ENCODE results near the gene MTCL1. TPM values are rescaled to one million over a fixed set of nuclear protein-coding genes. Genes with fewer than 3 reads are reported as not detected.

Gene MTCL1
- polyA plus RNA-seq, 3 donors, result not detected

DNA sequence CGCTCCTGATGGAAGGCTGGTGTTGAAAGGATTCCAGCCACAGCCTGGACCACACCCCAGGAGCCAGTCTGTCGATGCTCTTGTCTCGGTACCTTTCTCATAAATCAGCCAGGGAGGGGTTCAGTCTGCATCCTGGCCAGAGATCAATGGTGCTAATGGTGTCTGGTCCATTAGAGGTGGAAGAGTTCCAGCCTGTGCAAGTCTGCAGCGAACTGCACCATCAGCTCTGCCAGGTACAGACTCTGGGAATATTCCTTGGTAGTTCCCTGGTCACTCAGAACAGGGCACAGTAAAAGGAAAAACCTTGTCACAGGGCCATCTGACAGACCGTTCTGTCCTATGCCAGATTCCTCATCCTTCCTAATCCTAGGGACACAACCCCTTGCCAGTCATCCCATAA lies 164.3 kb downstream of the MTCL1 start:
- H3K27me3 Mint-ChIP-seq (ENCODE audit: low read depth in 3 of 3), result peaks cover 1 to 8% (median 5%) of the 10 kb centered on the region in 3 donors
- no peak overlapping the region for H3K27ac ChIP-seq (ENCODE audit: low read depth in 1 of 2, low read length in 2 of 2)
- WGBS (ENCODE audit: insufficient coverage), result 94% methylated on average over 2 of the region's 5 CpGs
- no peaks in the 10 kb centered on the region for H3K4me1 ChIP-seq (ENCODE audit: control insufficient read depth in 1 of 2, insufficient read depth in 2 of 2, low read length in 2 of 2)
- peaks cover 0 to 11% (median 0%) of the 10 kb centered on the region in 7 donors for H3K9me3 Mint-ChIP-seq
- peak overlapping the region in 1 of 7 donors; percentile 0 for H3K27ac Mint-ChIP-seq
- no peak overlapping the region for H3K4me3 Mint-ChIP-seq
- no peak overlapping the region for H3K4me2 ChIP-seq (replicated peaks; ENCODE audit: extremely low read depth, low read length, poor library complexity, severe bottlenecking)
- DNase-seq, result no peak
- no peaks in the 10 kb centered on the region for H3K36me3 Mint-ChIP-seq
- H3K27me3 ChIP-seq (ENCODE audit: control insufficient read depth in 2 of 2, insufficient read depth in 2 of 2, low read length in 2 of 2), result no peaks in the 10 kb centered on the region
- H3K79me2 ChIP-seq (ENCODE audit: insufficient read depth, low read length), result no peaks in the 10 kb centered on the region
- no peak overlapping the region for H3K9ac ChIP-seq (ENCODE audit: insufficient read depth, low read length, poor library complexity, severe bottlenecking)
- H3K4me3 ChIP-seq (replicated peaks in 1 of 3; ENCODE audit: low read depth in 2 of 3, low read length in 3 of 3), result no peak overlapping the region
- no peak overlapping the region for H2AFZ ChIP-seq (ENCODE audit: insufficient read depth, low read depth, low read length, poor library complexity, severe bottlenecking)
- H4K20me1 ChIP-seq (ENCODE audit: insufficient read depth, low read length), result no peaks in the 10 kb centered on the region
- peaks cover 0 to 8% of the 10 kb centered on the region in 2 donors for H3K9me3 ChIP-seq (replicated peaks in 1 of 2; ENCODE audit: control insufficient read depth in 1 of 2, insufficient read depth in 1 of 2, low read length in 2 of 2)
- no peaks in the 10 kb centered on the region for H3K36me3 ChIP-seq (replicated peaks in 1 of 2; ENCODE audit: control insufficient read depth in 1 of 2, insufficient read depth in 2 of 2, low read length in 2 of 2)
- no peaks in the 10 kb centered on the region for H3K4me1 Mint-ChIP-seq
- TF ChIP-seq, protein P1, sequence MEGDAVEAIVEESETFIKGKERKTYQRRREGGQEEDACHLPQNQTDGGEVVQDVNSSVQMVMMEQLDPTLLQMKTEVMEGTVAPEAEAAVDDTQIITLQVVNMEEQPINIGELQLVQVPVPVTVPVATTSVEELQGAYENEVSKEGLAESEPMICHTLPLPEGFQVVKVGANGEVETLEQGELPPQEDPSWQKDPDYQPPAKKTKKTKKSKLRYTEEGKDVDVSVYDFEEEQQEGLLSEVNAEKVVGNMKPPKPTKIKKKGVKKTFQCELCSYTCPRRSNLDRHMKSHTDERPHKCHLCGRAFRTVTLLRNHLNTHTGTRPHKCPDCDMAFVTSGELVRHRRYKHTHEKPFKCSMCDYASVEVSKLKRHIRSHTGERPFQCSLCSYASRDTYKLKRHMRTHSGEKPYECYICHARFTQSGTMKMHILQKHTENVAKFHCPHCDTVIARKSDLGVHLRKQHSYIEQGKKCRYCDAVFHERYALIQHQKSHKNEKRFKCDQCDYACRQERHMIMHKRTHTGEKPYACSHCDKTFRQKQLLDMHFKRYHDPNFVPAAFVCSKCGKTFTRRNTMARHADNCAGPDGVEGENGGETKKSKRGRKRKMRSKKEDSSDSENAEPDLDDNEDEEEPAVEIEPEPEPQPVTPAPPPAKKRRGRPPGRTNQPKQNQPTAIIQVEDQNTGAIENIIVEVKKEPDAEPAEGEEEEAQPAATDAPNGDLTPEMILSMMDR (IDR thresholded peaks at IDR 0.05), result no peak
- intact Hi-C loops (cut with micrococcal nuclease), result no loop called here

DNA sequence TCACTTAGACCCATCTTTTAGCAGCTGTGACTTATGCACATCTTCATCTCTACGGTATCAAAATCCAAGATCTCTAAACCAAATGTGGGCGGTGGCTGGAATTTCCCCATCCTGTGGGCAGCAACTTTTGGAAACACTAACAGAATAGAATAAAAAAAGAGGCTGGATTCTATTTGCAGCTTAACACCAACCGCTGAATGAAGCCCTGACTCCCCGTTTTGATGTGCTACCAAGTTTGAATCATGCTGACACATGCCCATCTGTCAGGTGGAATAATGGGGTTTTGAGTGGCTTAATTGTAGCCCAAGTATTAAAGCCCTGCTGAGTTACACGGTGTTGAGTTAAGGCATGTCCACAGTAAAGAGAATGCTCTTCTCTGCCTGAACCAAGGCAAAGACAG lies 165.2 kb downstream of the MTCL1 start:
- no peaks in the 10 kb centered on the region for H3K36me3 ChIP-seq (replicated peaks in 1 of 2; ENCODE audit: control insufficient read depth in 1 of 2, insufficient read depth in 2 of 2, low read length in 2 of 2)
- Mint-ChIP-seq H3K4me1 (no peaks in the 10 kb centered on the region), H3K27me3 (ENCODE audit: low read depth in 3 of 3) (peaks cover 1 to 8% (median 5%) of the 10 kb centered on the region in 3 donors), H3K36me3 (no peaks in the 10 kb centered on the region), H3K27ac (no peak overlapping the region), H3K4me3 (no peak overlapping the region), H3K9me3 (peaks cover 0 to 11% (median 0%) of the 10 kb centered on the region in 7 donors)
- H3K27me3 ChIP-seq (ENCODE audit: control insufficient read depth in 2 of 2, insufficient read depth in 2 of 2, low read length in 2 of 2), result no peaks in the 10 kb centered on the region
- no peaks in the 10 kb centered on the region for H4K20me1 ChIP-seq (ENCODE audit: insufficient read depth, low read length)
- H3K9me3 ChIP-seq (replicated peaks in 1 of 2; ENCODE audit: control insufficient read depth in 1 of 2, insufficient read depth in 1 of 2, low read length in 2 of 2), result peaks cover 0 to 3% of the 10 kb centered on the region in 2 donors
- no peaks in the 10 kb centered on the region for H3K4me1 ChIP-seq (ENCODE audit: control insufficient read depth in 1 of 2, insufficient read depth in 2 of 2, low read length in 2 of 2)
- DNase-seq, result no peak
- H3K27ac ChIP-seq (ENCODE audit: low read depth in 1 of 2, low read length in 2 of 2), result no peak overlapping the region
- no peak overlapping the region for H2AFZ ChIP-seq (ENCODE audit: insufficient read depth, low read depth, low read length, poor library complexity, severe bottlenecking)
- no peak overlapping the region for H3K9ac ChIP-seq (ENCODE audit: insufficient read depth, low read length, poor library complexity, severe bottlenecking)
- H3K4me2 ChIP-seq (replicated peaks; ENCODE audit: extremely low read depth, low read length, poor library complexity, severe bottlenecking), result no peak overlapping the region
- 94% methylated on average over 4 of the region's 5 CpGs for WGBS (ENCODE audit: insufficient coverage)
- TF ChIP-seq, protein P1 (IDR thresholded peaks at IDR 0.05), result no peak
- intact Hi-C loops (cut with micrococcal nuclease), result no loop called here
- no peaks in the 10 kb centered on the region for H3K79me2 ChIP-seq (ENCODE audit: insufficient read depth, low read length)
- no peak overlapping the region for H3K4me3 ChIP-seq (replicated peaks in 1 of 3; ENCODE audit: low read depth in 2 of 3, low read length in 3 of 3)
